Kidney tubule cell (primary cell): ENCODE data around the gene TCF7L2.

ENCODE experiments used
- DNase-seq: peaks from one replicate; pipeline ENCODE4 v3.0.0-alpha.2; 2018; ENCODE audit warnings: low spot score

TCF7L2 gene

GRCh38 chr10:112949875-112950507 lies at the start of gene TCF7L2:
TSS of gene TCF7L2 (plus strand) at chr10:112950247. CDS start at chr10:112950757, 510 bp downstream.
- DNase-seq, result peak; percentile 98

- DNase-seq, result no peak
Measured at GRCh38 chr10:112902730-112903129, 47.3 kb upstream of the TCF7L2 start.

GRCh38 chr10:112904000-112904399 lies 46.0 kb upstream of the TCF7L2 start:
- peak; percentile 95 for DNase-seq

GRCh38 chr10:112906945-112907344 lies 43.1 kb upstream of the TCF7L2 start:
- no peak for DNase-seq

GRCh38 chr10:112907893-112908292 lies 42.2 kb upstream of the TCF7L2 start:
- DNase-seq, result peak; percentile 77

- DNase-seq, result no peak
Measured at GRCh38 chr10:112911206-112911605, 38.8 kb upstream of the TCF7L2 start.

GRCh38 chr10:112912410-112912928 lies 37.6 kb upstream of the TCF7L2 start:
- peak; percentile 61 for DNase-seq

GRCh38 chr10:112913255-112913654 lies 36.8 kb upstream of the TCF7L2 start:
- DNase-seq, result no peak

- no peak for DNase-seq
Measured at GRCh38 chr10:112913661-112914287, 36.3 kb upstream of the TCF7L2 start.

- DNase-seq, result no peak
Measured at GRCh38 chr10:112914288-112914952, 35.6 kb upstream of the TCF7L2 start.

- peak; percentile 85 for DNase-seq
Measured at GRCh38 chr10:112915590-112916572, 34.2 kb upstream of the TCF7L2 start.

GRCh38 chr10:112917681-112918080 lies 32.4 kb upstream of the TCF7L2 start:
- no peak for DNase-seq

GRCh38 chr10:112918771-112919170 lies 31.3 kb upstream of the TCF7L2 start:
- DNase-seq, result no peak

GRCh38 chr10:112919721-112920120 lies 30.3 kb upstream of the TCF7L2 start:
- peak; percentile 91 for DNase-seq

GRCh38 chr10:112926906-112927688 lies 22.9 kb upstream of the TCF7L2 start:
- no peak for DNase-seq

- DNase-seq, result no peak
Measured at GRCh38 chr10:112927980-112928379, 22.1 kb upstream of the TCF7L2 start.

GRCh38 chr10:112932658-112933057 lies 17.4 kb upstream of the TCF7L2 start:
- DNase-seq, result no peak

- DNase-seq, result peak; percentile 53
Measured at GRCh38 chr10:112934193-112934592, 15.9 kb upstream of the TCF7L2 start.

GRCh38 chr10:112938808-112939482 lies 11.1 kb upstream of the TCF7L2 start:
- DNase-seq, result no peak

- no peak for DNase-seq
Measured at GRCh38 chr10:112945811-112946210, 4.2 kb upstream of the TCF7L2 start.
